Measurements from ENCODE around the gene GRAMD2B.
A peak's percentile ranks its signal among the peaks of the same experiment; 100 is the strongest.
"Not testable (repeated sequence)": the region's sequence is repeated elsewhere in the genome, so short reads cannot be mapped to it uniquely, and the experiment has no call there.

GRAMD2B gene

DNA sequence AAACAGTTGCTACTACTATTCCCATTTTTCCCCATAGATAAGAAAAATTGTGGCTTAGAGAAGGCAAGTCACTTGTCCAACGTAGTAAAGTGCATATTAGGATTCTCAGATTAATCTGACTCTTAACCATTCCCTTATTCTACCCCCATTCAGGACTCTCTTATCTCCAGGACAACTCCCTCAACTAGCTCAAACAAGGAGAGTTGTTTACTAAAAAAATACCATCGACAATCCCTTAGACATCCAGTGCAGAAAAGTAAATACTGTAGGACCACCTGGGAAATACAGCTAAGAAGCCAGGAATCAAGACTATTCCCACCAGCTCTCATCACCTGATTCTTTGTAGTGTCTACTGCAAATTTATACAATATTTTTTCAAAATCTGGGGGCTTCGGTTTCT lies 9.4 kb upstream of the GRAMD2B start:
- no peak for DNase-seq (ENCODE audit: low read depth)

DNA sequence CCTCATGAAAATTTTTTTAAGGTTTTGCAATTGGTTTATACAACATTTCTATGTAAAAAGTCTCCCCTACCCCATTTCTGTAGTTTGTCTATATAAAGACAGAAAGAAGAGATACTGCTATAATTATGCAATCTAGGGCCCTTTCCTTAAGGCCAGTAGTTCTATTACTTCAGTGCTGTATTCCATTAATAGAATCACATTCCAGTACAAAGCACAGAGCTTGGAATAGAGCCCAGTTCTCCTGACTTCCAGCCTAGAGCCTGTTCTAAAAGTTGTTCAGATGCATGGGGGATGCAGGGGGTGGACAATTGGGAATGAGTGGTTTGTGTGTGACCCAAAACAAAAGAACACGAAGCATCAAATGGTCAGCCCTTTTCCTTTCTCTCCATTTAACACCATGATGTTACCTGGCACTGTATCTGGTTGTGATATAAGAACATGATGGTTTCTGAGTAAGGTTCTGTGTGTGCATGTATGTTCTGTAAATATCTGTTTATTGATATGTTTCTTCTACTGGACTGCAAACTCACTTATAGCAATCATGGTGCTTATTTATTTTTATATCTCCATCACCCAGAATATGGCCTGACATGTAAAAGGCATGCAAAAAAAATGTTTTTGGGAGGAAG lies 8.2 kb upstream of the GRAMD2B start:
- DNase-seq (ENCODE audit: low read depth) = peak; percentile 60

GRCh38 chr5:126415789-126416188 lies 7.4 kb upstream of the GRAMD2B start:
- DNase-seq (ENCODE audit: low read depth) = no peak

DNA sequence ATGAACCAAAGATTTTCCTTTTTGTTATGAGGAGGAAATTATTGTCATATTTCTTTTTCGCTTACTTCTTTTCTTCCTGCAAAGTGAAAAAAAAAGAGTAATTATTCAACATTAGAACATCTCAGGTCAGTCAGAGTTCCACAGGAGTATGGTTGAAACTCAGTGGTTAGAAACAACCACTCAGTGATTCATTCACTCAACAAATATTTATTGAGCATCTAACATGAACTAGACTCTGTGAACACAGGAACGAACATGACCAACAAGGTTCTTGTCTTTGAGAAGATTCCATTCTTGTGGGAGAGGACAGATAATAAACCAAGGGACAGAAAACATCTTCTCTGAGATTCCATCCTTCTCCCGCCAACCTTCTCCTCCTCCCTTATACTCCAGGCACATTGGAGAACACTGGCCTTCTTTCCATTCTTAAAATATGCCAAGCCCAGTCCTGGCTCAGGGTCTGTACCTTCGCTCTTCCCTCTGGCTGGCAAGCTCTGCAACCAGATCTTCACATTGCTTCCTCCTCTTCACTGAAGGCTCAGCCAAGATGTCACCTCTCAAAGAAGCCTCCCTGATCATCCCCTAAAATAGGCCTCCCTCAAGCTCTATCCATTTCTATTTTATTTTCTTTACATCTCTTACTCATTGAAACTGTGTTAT lies 6.8 kb upstream of the GRAMD2B start:
- peak; percentile 35 for DNase-seq (ENCODE audit: low read depth)

DNA sequence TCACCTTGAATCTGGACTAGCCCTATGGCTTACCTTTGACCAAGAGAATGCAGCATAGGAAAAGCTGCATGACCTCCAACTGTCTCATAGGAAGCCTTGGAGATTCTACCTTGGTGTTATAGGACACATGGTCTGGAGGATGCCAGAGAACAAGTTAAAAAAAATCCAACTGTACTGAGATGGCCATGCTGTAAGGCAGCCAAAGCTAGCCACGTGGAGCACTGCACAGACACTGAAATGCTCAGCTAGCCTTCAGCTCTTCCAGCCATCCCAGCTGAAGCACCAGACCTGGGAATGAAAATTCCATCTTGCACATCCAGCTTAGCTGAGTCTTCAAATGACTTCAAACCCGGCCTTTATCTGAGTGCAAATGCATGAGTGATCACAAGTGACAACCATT lies 6.0 kb upstream of the GRAMD2B start:
- no peak for DNase-seq (ENCODE audit: low read depth)

DNA sequence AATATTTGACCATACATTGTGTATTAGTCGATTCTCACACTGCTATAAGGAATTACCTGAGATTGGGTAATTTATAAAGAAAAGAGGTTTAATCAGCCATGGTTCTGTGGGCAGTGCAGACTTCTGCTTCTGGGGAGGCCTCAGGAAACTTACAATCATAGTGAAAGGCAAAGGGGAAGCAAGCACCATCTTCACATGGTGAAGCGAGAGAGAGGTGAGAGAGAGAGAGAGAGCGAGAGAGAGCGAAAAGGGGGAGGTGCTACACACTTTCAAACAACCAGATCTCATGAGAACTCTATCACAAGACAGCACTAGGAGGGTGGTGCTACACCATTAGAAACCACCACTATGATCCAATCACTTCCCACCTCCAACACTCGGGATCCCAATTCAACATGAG lies 4.1 kb upstream of the GRAMD2B start:
- DNase-seq (ENCODE audit: low read depth) = no peak

- no peak for DNase-seq (ENCODE audit: low read depth)
Measured at GRCh38 chr5:126428421-126428820, 5.2 kb downstream of the GRAMD2B start.

DNA sequence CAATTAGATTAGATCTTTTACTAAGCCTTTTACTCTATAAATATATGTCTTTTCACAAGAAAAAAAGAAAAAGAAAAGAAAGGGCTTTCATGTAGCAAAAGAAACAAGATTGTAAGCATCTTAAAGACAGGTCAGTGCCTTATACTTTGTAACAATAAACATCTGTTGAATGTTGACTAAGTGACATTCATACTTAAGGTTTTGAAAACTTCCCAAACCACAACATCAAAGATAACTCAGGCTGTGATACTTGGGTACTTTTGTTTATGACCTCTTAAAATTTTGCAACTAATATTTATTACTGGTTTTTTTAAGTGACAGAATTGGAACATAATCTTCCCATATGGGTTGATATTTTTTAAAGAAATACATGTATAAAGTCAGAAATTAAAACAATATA lies 7.4 kb downstream of the GRAMD2B start:
- no peak for DNase-seq (ENCODE audit: low read depth)

- peak; percentile 72 for DNase-seq (ENCODE audit: low read depth)
Measured at GRCh38 chr5:126433701-126434100, 10.5 kb downstream of the GRAMD2B start.

DNA sequence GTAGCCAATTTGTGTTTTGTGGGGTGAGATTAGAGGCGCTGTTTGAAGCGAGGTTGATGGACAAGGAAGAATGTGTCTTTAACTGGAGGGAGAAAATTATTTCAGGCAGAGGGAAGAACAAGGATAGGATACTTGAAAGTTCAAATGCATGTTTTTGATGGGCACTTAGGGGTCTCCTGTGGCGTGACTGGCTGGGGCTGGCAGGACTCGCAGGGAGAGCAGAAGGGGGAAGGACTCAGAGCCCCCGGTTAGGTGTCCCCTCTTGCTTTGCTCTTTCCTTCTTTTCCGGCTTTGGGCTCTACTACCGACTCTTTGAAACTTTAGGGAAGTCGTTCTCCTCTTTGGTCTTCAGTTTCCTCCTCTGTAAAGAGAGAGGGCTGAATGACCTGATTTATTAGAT lies 12.1 kb downstream of the GRAMD2B start:
- DNase-seq (ENCODE audit: low read depth) = no peak

GRCh38 chr5:126435714-126436113 lies 12.5 kb downstream of the GRAMD2B start:
- DNase-seq (ENCODE audit: low read depth) = no peak

GRCh38 chr5:126437721-126438120 lies 14.5 kb downstream of the GRAMD2B start:
- DNase-seq (ENCODE audit: low read depth) = no peak

DNA sequence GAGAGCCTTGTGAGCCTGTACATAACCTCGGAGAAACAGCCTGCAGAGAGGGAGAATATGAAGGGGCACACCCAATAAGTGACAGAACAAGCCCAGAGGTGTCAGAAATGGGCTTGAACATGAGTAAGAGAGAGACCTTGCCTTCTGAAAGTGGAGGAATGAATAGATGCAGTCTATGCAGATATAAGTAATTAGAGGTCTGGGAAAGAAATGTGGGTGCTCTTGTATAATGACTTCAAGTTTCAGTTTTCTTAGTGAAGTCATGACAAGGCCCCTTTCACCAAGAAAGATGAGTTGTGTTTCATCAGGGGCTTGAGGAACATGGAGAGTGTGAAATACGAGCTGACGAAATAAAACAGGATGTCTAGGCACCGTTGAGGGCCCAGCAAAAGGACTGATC lies 15.1 kb downstream of the GRAMD2B start:
- DNase-seq (ENCODE audit: low read depth) = no peak

GRCh38 chr5:126438868-126439267 lies 15.7 kb downstream of the GRAMD2B start:
- DNase-seq (ENCODE audit: low read depth) = peak; percentile 46

GRCh38 chr5:126439724-126440123 lies 16.5 kb downstream of the GRAMD2B start:
- not testable (repeated sequence) for DNase-seq (ENCODE audit: low read depth)

- DNase-seq (ENCODE audit: low read depth) = no peak
Measured at GRCh38 chr5:126441230-126441629, 18.0 kb downstream of the GRAMD2B start.

DNA sequence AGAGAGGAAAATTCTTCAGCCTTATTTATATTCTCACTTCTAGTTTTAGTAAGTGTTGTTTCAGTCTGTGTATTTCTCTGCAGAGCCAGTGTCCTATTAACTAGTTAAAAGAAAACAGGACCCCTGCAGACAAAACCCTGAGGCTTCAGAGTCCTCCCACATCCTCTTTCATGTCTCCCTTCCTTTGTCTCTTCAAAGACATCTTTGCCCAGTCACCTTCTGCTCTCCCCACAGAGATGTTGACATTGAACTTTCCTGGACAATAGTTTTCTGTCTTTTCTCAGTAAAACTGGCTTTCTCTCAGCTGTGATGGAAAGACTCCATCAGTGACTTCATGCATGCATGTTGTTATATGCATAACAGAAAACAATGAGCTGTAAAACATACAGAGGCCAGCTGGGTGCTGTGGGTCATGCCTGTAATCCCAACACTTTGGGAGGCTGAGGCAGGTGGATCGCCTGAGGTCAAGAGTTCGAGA lies 20.2 kb downstream of the GRAMD2B start:
- no peak for DNase-seq (ENCODE audit: low read depth)

DNA sequence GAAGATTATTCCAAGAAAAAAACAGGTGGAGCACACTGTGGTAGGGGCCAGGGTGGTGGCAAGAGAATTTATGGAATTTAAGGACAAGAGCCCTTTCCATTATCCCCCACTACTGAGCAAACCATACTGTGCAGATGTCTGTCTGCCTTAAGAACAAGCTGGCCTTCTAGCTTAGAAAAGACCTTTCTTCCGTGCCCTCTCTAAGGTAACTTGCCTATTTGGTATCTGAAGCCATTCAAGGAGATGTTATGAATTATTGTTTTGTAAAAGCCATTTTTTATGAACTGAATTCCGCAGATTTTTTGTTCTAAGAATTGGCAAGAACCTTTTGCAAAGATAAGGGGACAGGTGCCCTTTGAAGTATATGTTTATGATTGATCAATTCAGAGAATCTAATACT lies 20.9 kb downstream of the GRAMD2B start:
- DNase-seq (ENCODE audit: low read depth) = no peak

DNA sequence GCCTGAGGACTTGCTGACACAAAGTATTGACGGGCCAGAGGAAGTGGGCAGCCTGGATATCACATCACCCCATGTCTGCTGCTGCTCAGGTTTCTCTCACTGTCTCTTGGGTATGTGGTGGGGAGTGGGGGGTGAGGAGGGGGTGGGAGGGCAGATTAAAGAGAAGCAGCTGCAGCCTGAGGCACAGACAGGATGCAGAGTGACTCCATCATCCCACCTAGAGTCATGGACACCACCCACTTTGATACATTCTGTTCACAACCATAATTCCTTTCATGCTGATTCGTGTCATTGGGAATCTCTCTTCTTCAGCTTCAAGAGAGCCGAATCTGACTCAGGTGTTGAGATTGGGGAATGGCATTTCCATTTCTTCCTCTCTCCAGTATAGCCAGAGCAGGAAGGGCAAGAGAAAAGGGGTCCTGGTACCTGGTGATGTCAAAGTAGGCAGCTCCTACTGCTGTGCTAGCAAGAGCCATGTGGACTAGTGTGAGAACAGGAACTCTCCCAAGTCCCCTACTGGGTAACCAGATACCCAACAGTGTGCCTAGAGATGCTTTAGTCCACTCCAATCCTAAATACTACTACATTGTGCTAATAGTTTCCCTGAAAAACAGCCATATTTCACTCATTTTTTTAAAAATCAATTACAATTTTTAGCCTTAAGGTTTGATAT lies 22.4 kb downstream of the GRAMD2B start:
- DNase-seq (ENCODE audit: low read depth) = no peak

GRCh38 chr5:126446498-126447224 lies 23.5 kb downstream of the GRAMD2B start:
- DNase-seq (ENCODE audit: low read depth) = peak; percentile 81

- DNase-seq (ENCODE audit: low read depth) = no peak
Measured at GRCh38 chr5:126448720-126449119, 25.5 kb downstream of the GRAMD2B start.

DNA sequence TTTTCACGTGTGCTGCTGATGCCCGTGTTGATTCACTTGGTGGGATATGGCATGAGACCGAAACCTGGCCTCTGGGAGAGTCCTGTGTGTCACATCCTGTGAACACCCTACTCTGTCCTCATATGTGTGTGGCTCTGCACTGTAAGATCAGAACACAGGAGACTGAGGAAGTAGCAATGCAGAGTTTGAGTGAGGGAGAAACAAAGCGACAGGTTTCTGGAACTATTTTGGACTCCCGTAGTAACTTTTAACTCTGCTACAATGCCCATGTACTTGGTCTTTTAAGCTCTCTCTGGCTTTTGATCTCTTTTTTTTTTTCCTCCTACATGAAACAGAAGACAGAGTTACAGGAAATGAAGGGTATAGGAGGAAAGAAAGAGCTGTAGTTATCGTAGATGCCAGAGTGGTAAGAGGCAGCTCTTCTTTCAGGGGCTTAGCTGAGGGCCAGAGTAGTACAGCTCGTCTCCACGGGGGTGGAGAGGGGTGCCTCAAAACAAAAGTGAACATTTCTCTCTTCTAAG lies 26.6 kb downstream of the GRAMD2B start:
- DNase-seq (ENCODE audit: low read depth) = peak; percentile 69

Data from iris pigment epithelial cell (primary cell).